Mesendoderm (in vitro differentiated cells): ENCODE measurements around the gene TAS1R2.
A peak's percentile ranks its signal among the peaks of the same experiment; 100 is the strongest.

ENCODE experiments used
- DNase-seq: peaks from one replicate; pipeline ENCODE4 v3.0.0; 2013
- H2AK5ac ChIP-seq: 2 replicates; pipeline ENCODE4 v1.6.1; 2013; ENCODE audit warnings: low read length, inconsistent platforms
- H2BK120ac ChIP-seq: 2 replicates; pipeline ENCODE4 v1.6.1; 2013; ENCODE audit warnings: low read depth, mild to moderate bottlenecking, low read length, moderate library complexity, mixed read lengths
- H2BK15ac ChIP-seq: replicated peaks from 2 replicates; pipeline ENCODE4 v1.6.1; 2013; ENCODE audit warnings: low read depth, mild to moderate bottlenecking, moderate library complexity
- H2BK5ac ChIP-seq: 2 replicates; pipeline ENCODE4 v1.6.1; 2013; ENCODE audit warnings: low read length, inconsistent platforms
- H3K18ac ChIP-seq: 2 replicates; pipeline ENCODE4 v1.6.1; 2013; ENCODE audit warnings: mild to moderate bottlenecking, low read length, mixed read lengths
- H3K23ac ChIP-seq: one replicate; pipeline ENCODE4 v1.6.1; 2013; ENCODE audit warnings: low read length
- H3K27ac ChIP-seq: 2 replicates; pipeline ENCODE4 v1.5.1; 2013; ENCODE audit warnings: low read depth, mild to moderate bottlenecking, inconsistent platforms, low read length, moderate library complexity
- H3K27me3 ChIP-seq: 2 replicates; pipeline ENCODE4 v1.6.1; 2013; ENCODE audit warnings: low read length, control low read depth, mild to moderate bottlenecking, inconsistent platforms; ENCODE audit not compliant: insufficient read depth, poor library complexity
- H3K36me3 ChIP-seq: 2 replicates; pipeline ENCODE4 v1.6.1; 2013; ENCODE audit warnings: low read length, inconsistent platforms; ENCODE audit not compliant: control insufficient read depth, insufficient read depth
- H3K4ac ChIP-seq: one replicate; pipeline ENCODE4 v1.6.1; 2013; ENCODE audit warnings: low read depth, mild to moderate bottlenecking, low read length, moderate library complexity
- H3K4me1 ChIP-seq: 2 replicates; pipeline ENCODE4 v1.6.1; 2013; ENCODE audit warnings: low read depth, low read length, inconsistent platforms; ENCODE audit not compliant: control insufficient read depth
- H3K4me2 ChIP-seq: 2 replicates; pipeline ENCODE4 v1.6.1; 2013; ENCODE audit warnings: low read length
- H3K4me3 ChIP-seq: 2 replicates; pipeline ENCODE4 v1.5.1; 2013; ENCODE audit warnings: mild to moderate bottlenecking, low read length
- H3K56ac ChIP-seq: one replicate; pipeline ENCODE4 v1.6.1; 2013; ENCODE audit warnings: low read length
- H3K79me1 ChIP-seq: 2 replicates; pipeline ENCODE4 v1.6.1; 2013; ENCODE audit warnings: low read length, inconsistent platforms
- H3K79me2 ChIP-seq: 2 replicates; pipeline ENCODE4 v1.6.1; 2013; ENCODE audit warnings: mild to moderate bottlenecking, low read length; ENCODE audit not compliant: control insufficient read depth, insufficient read depth
- H3K9ac ChIP-seq: 2 replicates; pipeline ENCODE4 v1.6.1; 2013; ENCODE audit warnings: low read length, inconsistent platforms
- H4K5ac ChIP-seq: one replicate; pipeline ENCODE4 v1.6.1; 2013; ENCODE audit warnings: low read length
- H4K8ac ChIP-seq: one replicate; pipeline ENCODE4 v1.6.1; 2013; ENCODE audit warnings: low read depth, mild to moderate bottlenecking, control low read depth, low read length, moderate library complexity
- WGBS: extraction: QIAGEN DNeasy Blood & Tissue Kit; methylation state at CpG from one replicate; pipeline ENCODE4 v1.1.7; 2013; ENCODE audit warnings: low lambda C conversion rate, missing lambda C conversion rate; ENCODE audit not compliant: insufficient coverage; ENCODE audit errors: extremely low coverage; 5-methylcytosine and 5-hydroxymethylcytosine counted together

Gene TAS1R2

DNA sequence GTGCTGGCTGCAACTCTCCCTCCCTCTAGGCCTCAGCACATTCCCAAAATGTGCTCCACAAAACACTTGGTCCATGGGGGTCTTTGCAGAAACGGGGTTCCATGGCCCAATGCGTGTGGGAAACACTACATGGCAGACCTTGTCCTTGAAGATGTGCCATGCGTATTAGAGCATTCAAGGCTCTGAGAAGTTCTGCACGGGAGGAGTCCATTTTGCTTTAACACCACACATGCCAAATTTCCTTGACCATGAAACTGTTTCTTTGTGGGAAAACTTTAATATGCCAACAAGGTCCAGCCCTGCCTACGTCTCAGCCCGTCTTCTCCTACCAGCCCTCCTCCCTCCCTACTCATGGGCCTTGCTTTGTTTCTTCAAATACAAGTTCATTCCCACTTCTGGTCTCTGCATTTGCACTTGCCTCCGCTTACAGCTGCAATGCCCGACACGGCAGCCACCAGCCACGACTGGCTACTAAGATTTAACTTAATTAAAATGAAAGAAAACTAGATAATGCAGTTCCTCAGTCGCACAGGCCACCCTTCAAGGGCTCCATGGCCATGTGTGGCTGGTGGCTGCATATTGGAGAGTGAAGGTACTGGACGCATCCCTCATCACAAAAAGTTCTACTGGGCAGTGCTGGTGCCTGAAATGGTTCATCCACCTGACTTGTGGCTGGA, 19.2 kb upstream of the TAS1R2 start:
- Histone ChIP-seq H4K5ac (no peak overlapping the region), H3K79me2 (no peaks in the 10 kb centered on the region), H3K4me1 (no peaks in the 10 kb centered on the region), H3K23ac (no peak overlapping the region), H3K4me3 (no peak overlapping the region), H3K4me2 (no peak overlapping the region), H3K36me3 (no peaks in the 10 kb centered on the region), H3K4ac (no peak overlapping the region), H3K27me3 (no peaks in the 10 kb centered on the region), H3K27ac (no peak overlapping the region), H2AK5ac (no peak overlapping the region), H3K56ac (no peak overlapping the region), H3K79me1 (no peaks in the 10 kb centered on the region), H2BK120ac (no peak overlapping the region), H4K8ac (no peak overlapping the region), H2BK5ac (no peak overlapping the region), H2BK15ac (no peak overlapping the region), H3K18ac (no peak overlapping the region), H3K9ac (no peak overlapping the region)
- DNase-seq = no peak
- WGBS = no CpG with 5 or more reads among the region's 12 CpGs

DNA sequence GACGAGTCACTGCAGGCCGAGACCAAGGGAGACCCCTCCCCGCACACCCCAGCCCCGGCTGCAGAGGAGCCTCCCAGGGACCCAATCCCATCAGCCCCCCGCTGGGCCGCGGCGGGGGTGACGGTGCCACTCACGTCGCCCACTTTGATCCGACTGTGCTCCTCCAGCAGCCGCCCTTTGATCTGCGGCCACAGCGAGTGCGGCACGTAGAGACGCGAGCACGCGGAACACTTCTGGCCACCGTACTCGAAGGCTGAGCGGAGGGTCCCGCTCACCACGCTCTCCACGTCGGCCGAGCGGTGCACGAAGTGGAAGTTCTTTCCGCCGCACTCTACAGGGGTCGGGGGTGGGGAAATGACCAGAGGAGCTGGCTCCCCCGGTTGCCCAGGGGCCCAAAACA, 17.8 kb upstream of the TAS1R2 start:
- Histone ChIP-seq H2BK120ac (no peak overlapping the region), H3K36me3 (no peaks in the 10 kb centered on the region), H2BK15ac (no peak overlapping the region), H3K18ac (no peak overlapping the region), H3K9ac (no peak overlapping the region), H4K8ac (no peak overlapping the region), H4K5ac (no peak overlapping the region), H3K4me3 (no peak overlapping the region), H3K4me1 (no peaks in the 10 kb centered on the region), H3K79me1 (no peaks in the 10 kb centered on the region), H3K23ac (no peak overlapping the region), H3K27ac (no peak overlapping the region), H3K56ac (no peak overlapping the region), H2AK5ac (no peak overlapping the region), H3K27me3 (no peaks in the 10 kb centered on the region), H3K4me2 (no peak overlapping the region), H3K79me2 (no peaks in the 10 kb centered on the region), H3K4ac (no peak overlapping the region), H2BK5ac (no peak overlapping the region)
- no peak for DNase-seq
- WGBS = no CpG with 5 or more reads among the region's 35 CpGs

DNA sequence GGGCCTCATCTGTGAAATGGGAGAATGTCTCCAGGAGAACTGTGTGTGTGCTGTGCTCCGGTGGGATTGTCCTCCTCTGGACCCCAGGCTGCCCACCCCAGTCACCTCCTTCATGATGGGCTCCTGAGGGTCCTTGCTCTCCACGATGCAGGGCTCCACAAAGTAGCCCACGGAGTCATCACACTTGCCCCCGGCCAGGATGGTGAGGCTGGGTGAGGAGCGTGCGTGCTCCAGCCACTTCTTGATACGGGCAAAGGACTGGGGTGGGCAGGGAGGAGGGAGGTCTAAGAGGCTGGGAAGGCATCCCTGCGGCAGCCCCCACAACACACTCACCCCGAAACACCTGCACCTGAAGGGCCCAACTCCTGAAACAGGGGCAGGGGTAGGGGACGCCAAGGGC, 16.8 kb upstream of the TAS1R2 start:
- no peak overlapping the region for H4K5ac ChIP-seq

DNA sequence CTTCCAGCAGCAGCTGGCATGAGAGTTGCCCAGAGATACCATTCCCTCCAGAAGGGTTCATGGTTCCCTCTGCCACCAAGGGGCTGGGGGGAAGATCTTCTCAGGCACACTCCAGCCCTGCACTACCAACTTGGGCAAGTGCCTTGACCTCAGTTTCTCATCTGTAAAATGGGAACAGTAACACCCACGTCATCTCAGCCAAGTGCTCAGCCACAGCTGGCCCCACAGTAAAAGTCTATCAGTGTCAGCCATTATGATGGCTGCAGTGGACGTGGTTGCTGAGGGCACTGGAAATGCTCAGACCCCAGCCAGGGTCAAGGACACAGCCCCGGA, 16.3 kb upstream of the TAS1R2 start:
- WGBS = no CpG with 5 or more reads among the region's 3 CpGs
- H3K23ac ChIP-seq = no peak overlapping the region
- H3K4me1 ChIP-seq = no peaks in the 10 kb centered on the region
- no peak for DNase-seq
- H3K4me3 ChIP-seq = no peak overlapping the region
- H3K56ac ChIP-seq = no peak overlapping the region
- H3K79me2 ChIP-seq = no peaks in the 10 kb centered on the region
- H4K5ac ChIP-seq = no peak overlapping the region
- no peak overlapping the region for H3K9ac ChIP-seq
- H3K27ac ChIP-seq = no peak overlapping the region
- H2BK15ac ChIP-seq = no peak overlapping the region
- no peak overlapping the region for H2BK120ac ChIP-seq
- H3K27me3 ChIP-seq = no peaks in the 10 kb centered on the region
- no peak overlapping the region for H2BK5ac ChIP-seq
- no peaks in the 10 kb centered on the region for H3K79me1 ChIP-seq
- H3K4ac ChIP-seq = no peak overlapping the region
- H3K36me3 ChIP-seq = no peaks in the 10 kb centered on the region
- H3K18ac ChIP-seq = no peak overlapping the region
- H2AK5ac ChIP-seq = no peak overlapping the region
- H3K4me2 ChIP-seq = no peak overlapping the region
- no peak overlapping the region for H4K8ac ChIP-seq

More for the DNA sequence above, 16.8 kb upstream of the TAS1R2 start:
- Histone ChIP-seq H3K4ac (no peak overlapping the region), H3K36me3 (no peaks in the 10 kb centered on the region), H3K56ac (no peak overlapping the region), H3K18ac (no peak overlapping the region), H3K4me3 (no peak overlapping the region), H2BK15ac (no peak overlapping the region), H3K27ac (no peak overlapping the region), H3K9ac (no peak overlapping the region), H3K79me2 (no peaks in the 10 kb centered on the region), H3K4me1 (no peaks in the 10 kb centered on the region), H2BK5ac (no peak overlapping the region), H3K23ac (no peak overlapping the region), H2AK5ac (no peak overlapping the region), H3K79me1 (no peaks in the 10 kb centered on the region), H4K8ac (no peak overlapping the region), H2BK120ac (no peak overlapping the region), H3K4me2 (no peak overlapping the region), H3K27me3 (no peaks in the 10 kb centered on the region)
- WGBS = no CpG with 5 or more reads among the region's 10 CpGs
- no peak for DNase-seq

DNA sequence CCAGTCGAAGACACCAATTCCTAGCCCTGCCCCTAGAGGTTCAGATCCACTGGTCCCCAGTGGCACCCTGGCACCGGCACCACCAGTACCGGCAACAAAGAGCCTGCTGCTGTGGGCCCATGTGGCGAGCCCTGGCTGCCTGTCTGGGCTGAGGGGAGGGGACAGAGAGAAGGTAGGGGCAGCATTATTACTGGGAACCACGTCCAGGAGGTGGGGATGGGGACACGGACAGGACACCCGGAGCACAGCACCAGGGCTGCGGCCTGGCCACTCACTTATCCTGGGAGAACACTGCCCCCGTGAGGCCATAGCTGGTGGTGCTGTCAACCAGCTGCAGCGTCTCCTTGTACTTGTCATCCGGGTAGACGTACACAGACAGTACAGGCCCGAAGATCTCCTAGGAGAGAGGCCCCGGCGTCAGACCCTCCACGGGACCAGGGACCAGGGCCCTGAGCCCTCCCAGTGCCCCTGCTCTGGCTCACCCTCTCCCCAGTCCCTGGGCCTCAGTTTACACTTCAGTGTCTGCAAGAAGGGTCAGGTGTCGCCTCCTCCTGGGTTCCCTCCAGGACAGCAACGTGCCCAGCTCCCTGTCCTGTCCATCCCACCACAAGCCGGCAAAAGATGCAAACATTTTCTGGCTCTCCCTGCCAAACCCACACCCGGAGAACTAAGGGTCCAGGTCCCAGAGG, 15.8 kb upstream of the TAS1R2 start:
- no peak overlapping the region for H3K4me3 ChIP-seq
- no peak overlapping the region for H3K23ac ChIP-seq
- H3K27me3 ChIP-seq = no peaks in the 10 kb centered on the region
- H3K4me1 ChIP-seq = no peaks in the 10 kb centered on the region
- H2AK5ac ChIP-seq = no peak overlapping the region
- no peak overlapping the region for H2BK120ac ChIP-seq
- no peak overlapping the region for H3K18ac ChIP-seq
- no peaks in the 10 kb centered on the region for H3K36me3 ChIP-seq
- no peak overlapping the region for H2BK15ac ChIP-seq
- no peak overlapping the region for H3K9ac ChIP-seq
- H4K5ac ChIP-seq = no peak overlapping the region
- H4K8ac ChIP-seq = no peak overlapping the region
- no peaks in the 10 kb centered on the region for H3K79me1 ChIP-seq
- H3K4me2 ChIP-seq = no peak overlapping the region
- H3K56ac ChIP-seq = no peak overlapping the region
- H3K4ac ChIP-seq = no peak overlapping the region
- no peak overlapping the region for H3K27ac ChIP-seq
- WGBS = no CpG with 5 or more reads among the region's 20 CpGs
- no peak overlapping the region for H2BK5ac ChIP-seq
- DNase-seq = peak; percentile 91
- no peaks in the 10 kb centered on the region for H3K79me2 ChIP-seq

DNA sequence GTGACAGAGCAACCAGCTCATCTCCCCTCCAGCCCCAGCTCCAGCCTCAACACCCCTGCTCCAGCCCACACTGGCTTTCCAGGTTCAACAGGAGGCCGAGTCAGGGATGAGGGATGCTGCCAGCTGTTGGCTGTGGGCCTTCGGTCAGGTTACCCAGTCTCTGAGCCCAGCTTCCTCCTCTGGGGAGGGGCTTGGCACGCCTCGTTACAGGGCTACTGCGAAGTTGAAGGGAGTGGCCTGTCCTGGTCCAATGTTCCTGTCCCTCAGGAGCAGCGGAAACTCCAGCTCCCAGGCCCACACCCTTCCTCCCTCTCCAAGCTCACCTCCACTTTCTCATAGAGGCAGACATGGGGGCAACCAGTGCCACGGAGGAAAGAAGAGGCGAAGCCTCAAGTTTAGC, 15.1 kb upstream of the TAS1R2 start:
- WGBS = no CpG with 5 or more reads among the region's 8 CpGs
- no peaks in the 10 kb centered on the region for H3K4me1 ChIP-seq

More for the DNA sequence above, 15.1 kb upstream of the TAS1R2 start:
- no peak overlapping the region for H3K4me3 ChIP-seq
- no peak overlapping the region for H3K18ac ChIP-seq
- H3K56ac ChIP-seq = no peak overlapping the region
- no peaks in the 10 kb centered on the region for H3K36me3 ChIP-seq
- H3K79me1 ChIP-seq = no peaks in the 10 kb centered on the region
- H2BK15ac ChIP-seq = no peak overlapping the region
- no peaks in the 10 kb centered on the region for H3K79me2 ChIP-seq
- H3K4ac ChIP-seq = no peak overlapping the region
- no peak overlapping the region for H3K4me2 ChIP-seq
- H2AK5ac ChIP-seq = no peak overlapping the region
- H4K8ac ChIP-seq = no peak overlapping the region
- no peak overlapping the region for H4K5ac ChIP-seq
- H2BK5ac ChIP-seq = no peak overlapping the region
- H3K27ac ChIP-seq = no peak overlapping the region
- H3K23ac ChIP-seq = no peak overlapping the region
- H2BK120ac ChIP-seq = no peak overlapping the region
- no peak overlapping the region for H3K9ac ChIP-seq
- H3K27me3 ChIP-seq = no peaks in the 10 kb centered on the region
- DNase-seq = no peak
